Endothelial cell of umbilical vein (primary cell): Measurements from ENCODE around the gene RHOC. TPM values are rescaled to one million over a fixed set of nuclear protein-coding genes. Genes with fewer than 3 reads are reported as not detected.

Experiments
- BruUV-seq: library from RNA; stranded (reverse); fragments of 400-500 nt; replicated peaks from 2 replicates; lab custom pipeline; 2021; lab: Mats Ljungman, UMichigan
- CTCF ChIA-PET: fragments of 300-600, 350-600 bp; sonication (Branson Sonifier 250); formaldehyde crosslinking; loops from one replicate; lab custom pipeline; 2021; ENCODE audit warnings: antibody characterized with exemption, inconsistent platforms; lab: Charles Lee
- POLR2A ChIA-PET: fragments of 300-600, 350-600 bp; sonication (Branson Sonifier 250); formaldehyde crosslinking; loops from one replicate; lab custom pipeline; 2021; ENCODE audit warnings: antibody characterized with exemption, inconsistent platforms; lab: Charles Lee
- DNase-seq: peaks from one replicate; pipeline ENCODE4 v3.0.0-alpha.2; 2011; ENCODE audit warnings: low read depth, low spot score
- FAIRE-seq: peaks from 2 replicates; lab custom pipeline; 2011; peaks lifted over from hg19 to GRCh38; lab: Jason Lieb, UNC
- H2AFZ ChIP-seq: 2 replicates; pipeline ENCODE4 v1.6.0; 2012; ENCODE audit warnings: low read depth, low read length, control low read depth, inconsistent platforms
- H3K27ac ChIP-seq: 2 replicates; pipeline ENCODE4 v1.5.1; 2011; ENCODE audit warnings: low read depth, mild to moderate bottlenecking, control low read depth, low read length, moderate library complexity; ENCODE audit not compliant: insufficient read depth
- H3K27me3 ChIP-seq, 2 experiments: 2 replicates each; pipeline versions ENCODE4 v1.6.0 to v1.6.1; 2011; ENCODE audit warnings: low read length in 2 of 2, mixed read lengths in 1 of 2; ENCODE audit not compliant: control insufficient read depth in 2 of 2, insufficient read depth in 2 of 2
- H3K36me3 ChIP-seq, 2 experiments: 2 replicates in 1 of 2; 3 replicates in 1 of 2; pipeline ENCODE4 v1.5.1; 2011; ENCODE audit warnings: low read length in 2 of 2, mild to moderate bottlenecking in 1 of 2, moderate library complexity in 1 of 2; ENCODE audit not compliant: control insufficient read depth in 2 of 2, insufficient read depth in 2 of 2; ENCODE audit errors: extremely low read depth in 1 of 2
- H3K4me1 ChIP-seq: 3 replicates; pipeline ENCODE4 v1.5.1; 2011; ENCODE audit warnings: mild to moderate bottlenecking, low read length; ENCODE audit not compliant: control insufficient read depth, insufficient read depth; ENCODE audit errors: extremely low read depth
- H3K4me2 ChIP-seq: 2 replicates; pipeline ENCODE4 v1.6.1; 2011; ENCODE audit warnings: low read length, control low read depth, mixed read lengths; ENCODE audit not compliant: insufficient read depth
- H3K4me3 ChIP-seq, 3 experiments: fragments of 200-600 bp in 1 of 3; sonication (generic), shearing (Covaris generic) in 1 of 3; replicated peaks in 1 of 3; 2 replicates each; pipeline ENCODE4 v1.5.1; 2011 to 2016; ENCODE audit warnings: control low read depth in 3 of 3, low read length in 3 of 3, mild to moderate bottlenecking in 2 of 3, inconsistent platforms in 1 of 3, low read depth in 1 of 3, moderate library complexity in 1 of 3; ENCODE audit not compliant: insufficient read depth in 1 of 3
- H3K79me2 ChIP-seq: 2 replicates; pipeline ENCODE4 v1.6.0; 2012; ENCODE audit warnings: low read length, inconsistent platforms; ENCODE audit not compliant: control insufficient read depth, insufficient read depth
- H3K9ac ChIP-seq: replicated peaks from 2 replicates; pipeline ENCODE3; 2011; ENCODE audit warnings: low read length, control low read depth; ENCODE audit not compliant: insufficient read depth; ENCODE audit errors: extremely low read depth
- H3K9me1 ChIP-seq: replicated peaks from 3 replicates; pipeline ENCODE4 v1.6.0; 2011; ENCODE audit warnings: mild to moderate bottlenecking, low read length; ENCODE audit not compliant: control insufficient read depth, insufficient read depth; ENCODE audit errors: extremely low read depth
- H3K9me3 ChIP-seq: replicated peaks from 2 replicates; pipeline ENCODE4 v1.5.1; 2012; ENCODE audit warnings: low read length, inconsistent platforms; ENCODE audit not compliant: control insufficient read depth, insufficient read depth
- H4K20me1 ChIP-seq: replicated peaks from 2 replicates; pipeline ENCODE3; 2011; ENCODE audit warnings: mild to moderate bottlenecking, low read length; ENCODE audit not compliant: control insufficient read depth, insufficient read depth; ENCODE audit errors: extremely low read depth
- EZH2 ChIP-seq: IDR thresholded peaks from 2 replicates; pipeline ENCODE4 v1.6.1; 2012; ENCODE audit warnings: borderline replicate concordance, low read depth, mild to moderate bottlenecking, moderate library complexity, low read length, inconsistent platforms; ENCODE audit not compliant: severe bottlenecking
- FOS ChIP-seq: IDR thresholded peaks from 2 replicates; pipeline ENCODE4 v1.6.1; 2011; ENCODE audit warnings: mild to moderate bottlenecking, low read length, moderate library complexity, borderline replicate concordance; ENCODE audit not compliant: insufficient read depth
- GATA2 ChIP-seq: IDR thresholded peaks from 2 replicates; pipeline ENCODE4 v1.7.0; 2011; ENCODE audit warnings: low read depth, mild to moderate bottlenecking, moderate library complexity, mixed read lengths, low read length; ENCODE audit not compliant: insufficient read length, insufficient read depth
- JUN ChIP-seq: IDR thresholded peaks from 2 replicates; pipeline ENCODE4 v1.6.1; 2011; ENCODE audit warnings: borderline replicate concordance, low read depth; ENCODE audit not compliant: insufficient read length, insufficient read depth
- MAX ChIP-seq: IDR thresholded peaks from 2 replicates; pipeline ENCODE4 v1.6.1; 2011; ENCODE audit not compliant: insufficient read depth, insufficient read length
- MYC ChIP-seq: IDR thresholded peaks from one replicate; pipeline ENCODE4 v1.6.1; 2011; ENCODE audit warnings: mild to moderate bottlenecking, low read depth, low read length
- POLR2A ChIP-seq: IDR thresholded peaks from 2 replicates; pipeline ENCODE4 v1.6.1; 2012; ENCODE audit warnings: low read depth, mild to moderate bottlenecking, control low read depth, low read length
- POLR2AphosphoS5 ChIP-seq: IDR thresholded peaks from 2 replicates; pipeline ENCODE4 v1.6.1; 2012; ENCODE audit warnings: low read depth, mild to moderate bottlenecking, control low read depth, low read length, moderate library complexity; ENCODE audit not compliant: insufficient read depth
- dilution Hi-C: fragments of 300-500 bp; cut with MboI; formaldehyde crosslinking; loops from one replicate; pipeline ENCODE4 v1.15.0; 2019; ENCODE audit warnings: low sequenced_read_pairs; ENCODE audit not compliant: extremely low pct_ligation_motif_present
- intact Hi-C: fragments of 100-400 bp; cut with micrococcal nuclease; formaldehyde crosslinking; loops from one replicate; pipeline ENCODE4 v1.10.0; 2022
- polyA plus RNA-seq, 4 experiments: library from polyadenylated mRNA; depleted of rRNA in 3 of 4; stranded (reverse) in 3 of 4; unstranded in 1 of 4; fragments of >200 nt; gene quantifications; 2 replicates each; pipeline versions ENCODE4 v1.2.1 to v1.2.3, GENCODE V29; 2011 to 2012; ENCODE audit warnings: missing spikeins in 1 of 4
- total RNA-seq: library from RNA; stranded (reverse); gene quantifications from 2 replicates; pipeline ENCODE4 v1.2.3, GENCODE V29; 2021
- TF ChIP-seq, protein P1 (sequence below), 2 donors: IDR thresholded peaks; 1 replicate in 1 of 2; 2 replicates in 1 of 2; pipeline ENCODE4 v1.5.1; 2011; ENCODE audit warnings: low read length in 2 of 2, mild to moderate bottlenecking in 2 of 2, moderate library complexity in 2 of 2, control low read depth in 1 of 2, inconsistent platforms in 1 of 2, low read depth in 1 of 2; ENCODE audit not compliant: insufficient read depth in 1 of 2; ENCODE audit errors: extremely low read depth in 1 of 2

RHOC gene
- total and polyA plus RNA-seq, 2 donors (not counting 3 experiments of a cell fraction or from before 2014, with no cell fraction given), result 699 to 1,244 TPM

DNA sequence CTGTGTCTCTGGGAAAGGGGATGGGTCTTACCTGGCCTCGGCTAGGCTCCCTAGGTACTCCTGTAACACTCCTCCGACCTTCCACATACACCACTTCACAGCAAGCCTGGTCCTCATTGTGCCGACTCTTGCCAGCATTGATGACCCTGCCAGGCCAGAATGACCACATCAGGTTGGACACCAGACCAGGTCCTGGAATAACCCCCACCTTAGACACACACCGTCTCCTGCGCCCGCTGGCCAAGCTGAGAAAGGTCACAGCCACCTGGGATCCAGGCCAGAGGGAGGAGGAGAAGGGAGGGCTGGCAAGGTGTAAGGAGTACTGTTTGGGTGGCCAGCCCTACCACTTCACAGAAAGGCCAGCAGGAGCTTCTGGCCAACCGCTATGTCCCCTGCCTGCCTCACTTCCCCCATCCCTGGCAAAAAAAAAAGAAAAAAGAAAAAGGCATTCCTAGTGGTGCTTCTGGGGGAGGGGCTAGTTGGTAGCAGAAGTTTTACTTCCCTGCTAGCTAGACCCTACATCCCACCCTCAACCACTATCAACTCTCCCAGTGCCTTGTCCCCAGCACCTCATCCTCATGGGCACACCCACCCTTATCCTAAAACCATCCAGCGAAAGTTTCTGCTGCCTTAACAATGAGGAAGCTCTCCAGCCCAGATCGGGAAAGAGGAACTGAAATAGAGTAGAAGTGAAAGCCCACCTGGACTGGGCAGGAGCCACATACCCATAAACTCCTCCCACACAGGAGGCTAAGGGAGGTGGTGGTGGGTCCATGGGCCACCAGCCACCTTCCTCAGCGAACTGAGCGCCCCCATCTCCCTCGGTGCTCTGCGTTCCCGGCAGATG is 6.8 kb upstream of the RHOC start:
- Histone ChIP-seq H3K27me3 (no peaks in the 10 kb centered on the region), H3K79me2 (no peaks in the 10 kb centered on the region), H3K4me1 (peaks cover 11% of the 10 kb centered on the region), H3K36me3 (no peaks in the 10 kb centered on the region), H3K4me3 (no peak overlapping the region), H4K20me1 (no peaks in the 10 kb centered on the region), H3K9me1 (no peaks in the 10 kb centered on the region), H3K9me3 (no peaks in the 10 kb centered on the region), H2AFZ (no peak overlapping the region), H3K27ac (no peak overlapping the region), H3K4me2 (no peak overlapping the region), H3K9ac (no peak overlapping the region)
- no peak for FAIRE-seq
- TF ChIP-seq MAX, result no peak
- TF ChIP-seq GATA2, result no peak
- TF ChIP-seq POLR2A, result no peak
- TF ChIP-seq POLR2AphosphoS5, result no peak
- TF ChIP-seq MYC, result no peak
- no peak for TF ChIP-seq JUN
- TF ChIP-seq EZH2, result no peak
- TF ChIP-seq, protein P1, sequence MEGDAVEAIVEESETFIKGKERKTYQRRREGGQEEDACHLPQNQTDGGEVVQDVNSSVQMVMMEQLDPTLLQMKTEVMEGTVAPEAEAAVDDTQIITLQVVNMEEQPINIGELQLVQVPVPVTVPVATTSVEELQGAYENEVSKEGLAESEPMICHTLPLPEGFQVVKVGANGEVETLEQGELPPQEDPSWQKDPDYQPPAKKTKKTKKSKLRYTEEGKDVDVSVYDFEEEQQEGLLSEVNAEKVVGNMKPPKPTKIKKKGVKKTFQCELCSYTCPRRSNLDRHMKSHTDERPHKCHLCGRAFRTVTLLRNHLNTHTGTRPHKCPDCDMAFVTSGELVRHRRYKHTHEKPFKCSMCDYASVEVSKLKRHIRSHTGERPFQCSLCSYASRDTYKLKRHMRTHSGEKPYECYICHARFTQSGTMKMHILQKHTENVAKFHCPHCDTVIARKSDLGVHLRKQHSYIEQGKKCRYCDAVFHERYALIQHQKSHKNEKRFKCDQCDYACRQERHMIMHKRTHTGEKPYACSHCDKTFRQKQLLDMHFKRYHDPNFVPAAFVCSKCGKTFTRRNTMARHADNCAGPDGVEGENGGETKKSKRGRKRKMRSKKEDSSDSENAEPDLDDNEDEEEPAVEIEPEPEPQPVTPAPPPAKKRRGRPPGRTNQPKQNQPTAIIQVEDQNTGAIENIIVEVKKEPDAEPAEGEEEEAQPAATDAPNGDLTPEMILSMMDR (IDR thresholded peaks at IDR 0.05; ENCODE audit: extremely low read depth in 1 of 2, insufficient read depth in 1 of 2, low read depth in 1 of 2, low read length in 2 of 2), result no peak
- no peak for TF ChIP-seq FOS
- DNase-seq, result no peak
- dilution Hi-C loops, result no loop called here
- intact Hi-C loops, result loop anchor here (2.0 to 10.0 kb wide), 3 partner anchors 95 to 1191 kb away; partner anchors contain the start of genes AP4B1, CAPZA1, DCLRE1B and ST7L
- BruUV-seq, result no TSS peak
- ChIA-PET POLR2A (no interaction called here), CTCF (interaction anchor here (0.6 to 10.5 kb wide), 6 partner anchors 9 to 359 kb away, joined by 5 to 441 read pairs (median 14); partner anchors contain the start of genes LRIG2 and MOV10)
